Airway epithelial cell (primary cell): ENCODE data around the gene ZFYVE19. TPM values are rescaled to one million over a fixed set of nuclear protein-coding genes. Genes with fewer than 3 reads are reported as not detected.

Experiments used
- total RNA-seq: library from RNA; depleted of rRNA; stranded (reverse); fragments of >200 nt; gene quantifications from 2 replicates; pipeline ENCODE4 v1.2.3, GENCODE V29; 2015

The ZFYVE19 gene, protein sequence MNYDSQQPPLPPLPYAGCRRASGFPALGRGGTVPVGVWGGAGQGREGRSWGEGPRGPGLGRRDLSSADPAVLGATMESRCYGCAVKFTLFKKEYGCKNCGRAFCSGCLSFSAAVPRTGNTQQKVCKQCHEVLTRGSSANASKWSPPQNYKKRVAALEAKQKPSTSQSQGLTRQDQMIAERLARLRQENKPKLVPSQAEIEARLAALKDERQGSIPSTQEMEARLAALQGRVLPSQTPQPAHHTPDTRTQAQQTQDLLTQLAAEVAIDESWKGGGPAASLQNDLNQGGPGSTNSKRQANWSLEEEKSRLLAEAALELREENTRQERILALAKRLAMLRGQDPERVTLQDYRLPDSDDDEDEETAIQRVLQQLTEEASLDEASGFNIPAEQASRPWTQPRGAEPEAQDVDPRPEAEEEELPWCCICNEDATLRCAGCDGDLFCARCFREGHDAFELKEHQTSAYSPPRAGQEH
- total RNA-seq = 39.2 and 39.7 TPM in 2 replicates

GRCh38 chr15:40807028-40807887 is at the start of gene ZFYVE19, which contains the start of gene DNAJC17:
TSS of gene ZFYVE19 (plus strand) at chr15:40807089. CDS start at chr15:40807590, 501 bp downstream.
TSS of gene DNAJC17 (minus strand) at chr15:40807473. CDS start at chr15:40807446, 27 bp downstream.

GRCh38 chr15:40763801-40764628 is 42.9 kb upstream of the ZFYVE19 start, which contains the start of gene GCHFR:
TSS of gene GCHFR (plus strand) at chr15:40764068. CDS start at chr15:40764181, 113 bp downstream.

GRCh38 chr15:40769274-40770146 is 37.4 kb upstream of the ZFYVE19 start, which contains the start of gene C15orf62:
TSS of gene C15orf62 (plus strand) at chr15:40769980. CDS start at chr15:40770496, 516 bp downstream.

GRCh38 chr15:40828447-40829036 is 21.7 kb downstream of the ZFYVE19 start, which contains the start of gene PPP1R14D:
TSS of gene PPP1R14D (minus strand) at chr15:40828708. CDS start at chr15:40828641, 67 bp downstream.

DNA sequence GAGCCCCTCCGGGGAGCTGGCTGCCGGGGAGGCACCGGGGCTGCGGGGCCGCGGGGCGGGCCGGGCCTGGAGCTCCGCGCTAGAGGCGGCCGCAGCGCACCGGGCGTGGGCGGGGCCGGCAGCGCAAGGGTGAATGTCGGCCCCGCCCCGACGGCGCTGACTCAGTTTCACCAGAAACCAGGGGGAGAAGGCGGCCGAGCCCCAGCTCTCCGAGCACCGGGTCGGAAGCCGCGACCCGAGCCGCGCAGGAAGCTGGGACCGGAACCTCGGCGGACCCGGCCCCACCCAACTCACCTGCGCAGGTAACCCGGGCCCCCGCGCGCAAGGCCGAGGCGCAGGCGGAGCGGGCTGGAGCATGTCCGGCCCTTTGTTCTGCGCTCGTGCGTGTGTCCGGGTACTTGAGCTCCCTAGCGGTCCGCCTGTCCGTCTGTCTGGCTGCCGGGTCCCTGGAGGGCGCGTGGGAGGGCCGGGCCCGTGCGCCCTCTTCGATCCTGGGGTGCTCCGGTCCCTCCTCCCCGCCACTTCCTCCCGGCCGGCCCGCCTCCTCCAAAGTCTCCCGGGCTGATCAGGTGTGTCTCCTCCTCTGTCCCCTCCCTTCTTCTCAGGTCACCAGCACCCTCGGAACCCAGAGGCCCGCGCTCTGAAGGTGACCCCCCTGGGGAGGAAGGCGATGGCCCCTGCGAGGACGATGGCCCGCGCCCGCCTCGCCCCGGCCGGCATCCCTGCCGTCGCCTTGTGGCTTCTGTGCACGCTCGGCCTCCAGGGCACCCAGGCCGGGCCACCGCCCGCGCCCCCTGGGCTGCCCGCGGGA is 37.2 kb downstream of the ZFYVE19 start, which contains the start of gene SPINT1:
TSS of gene SPINT1 (plus strand) at position 164 of the 811 bp plus-strand sequence. CDS start at position 671, 507 bp downstream.

Other genes with a start within 250 kb of the ZFYVE19 start
- 8.0 and 17.8 TPM in 2 replicates for gene CCDC32, start 242.0 kb upstream of the ZFYVE19 start, total RNA-seq
- gene RPUSD2, start 237.8 kb upstream of the ZFYVE19 start, total RNA-seq = 13.7 and 16.2 TPM in 2 replicates
- 12.6 and 20.0 TPM in 2 replicates for gene KNL1, start 212.8 kb upstream of the ZFYVE19 start, total RNA-seq
- gene RAD51, start 111.9 kb upstream of the ZFYVE19 start, total RNA-seq = 10.8 and 13.8 TPM in 2 replicates
- gene RMDN3, start 51.8 kb upstream of the ZFYVE19 start, total RNA-seq = 22.3 and 29.5 TPM in 2 replicates
- 22.6 and 29.3 TPM in 2 replicates for gene GCHFR, start 43.0 kb upstream of the ZFYVE19 start, total RNA-seq
- gene C15orf62, start 37.1 kb upstream of the ZFYVE19 start, total RNA-seq = 0.99 and 2.4 TPM in 2 replicates
- 21.7 and 28.5 TPM in 2 replicates for gene DNAJC17, start 384 bp downstream of the ZFYVE19 start, total RNA-seq
- not detected in 2 replicates for gene PPP1R14D, start 21.6 kb downstream of the ZFYVE19 start, total RNA-seq
- gene SPINT1, start 37.0 kb downstream of the ZFYVE19 start, total RNA-seq = 330 and 346 TPM in 2 replicates
- 52.2 and 61.1 TPM in 2 replicates for gene RHOV, start 67.1 kb downstream of the ZFYVE19 start, total RNA-seq
- gene VPS18, start 87.4 kb downstream of the ZFYVE19 start, total RNA-seq = 30.6 and 33.9 TPM in 2 replicates
- 0.35 TPM in 1 of 2 replicates, not detected in the other for gene DLL4, start 122.3 kb downstream of the ZFYVE19 start, total RNA-seq
- gene CHAC1, start 146.4 kb downstream of the ZFYVE19 start, total RNA-seq = 5.9 and 10.5 TPM in 2 replicates